ENCODE data around the gene TRAF5.

Gene TRAF5

DNA sequence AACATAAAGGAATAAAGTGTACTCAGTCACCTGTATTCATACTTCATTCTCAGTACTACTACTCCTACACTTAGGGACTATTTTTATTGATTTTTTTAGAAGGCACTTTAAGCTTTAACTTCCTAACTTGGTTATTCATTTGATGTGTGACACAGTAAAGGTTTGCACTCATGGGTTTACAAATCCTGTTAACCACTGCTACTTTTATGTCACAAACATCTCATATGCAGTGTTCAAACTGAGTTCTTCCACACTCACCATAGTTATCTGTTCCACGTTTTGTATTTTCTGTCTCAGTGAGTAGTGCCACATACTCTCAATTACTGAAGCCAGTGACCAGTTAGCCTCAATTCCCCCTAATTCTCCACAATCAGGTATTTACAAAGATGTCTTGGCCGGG lies 34.2 kb upstream of the TRAF5 start:
- no peak for DNase-seq (ENCODE audit: low read depth)
- TF ChIP-seq, protein P1, sequence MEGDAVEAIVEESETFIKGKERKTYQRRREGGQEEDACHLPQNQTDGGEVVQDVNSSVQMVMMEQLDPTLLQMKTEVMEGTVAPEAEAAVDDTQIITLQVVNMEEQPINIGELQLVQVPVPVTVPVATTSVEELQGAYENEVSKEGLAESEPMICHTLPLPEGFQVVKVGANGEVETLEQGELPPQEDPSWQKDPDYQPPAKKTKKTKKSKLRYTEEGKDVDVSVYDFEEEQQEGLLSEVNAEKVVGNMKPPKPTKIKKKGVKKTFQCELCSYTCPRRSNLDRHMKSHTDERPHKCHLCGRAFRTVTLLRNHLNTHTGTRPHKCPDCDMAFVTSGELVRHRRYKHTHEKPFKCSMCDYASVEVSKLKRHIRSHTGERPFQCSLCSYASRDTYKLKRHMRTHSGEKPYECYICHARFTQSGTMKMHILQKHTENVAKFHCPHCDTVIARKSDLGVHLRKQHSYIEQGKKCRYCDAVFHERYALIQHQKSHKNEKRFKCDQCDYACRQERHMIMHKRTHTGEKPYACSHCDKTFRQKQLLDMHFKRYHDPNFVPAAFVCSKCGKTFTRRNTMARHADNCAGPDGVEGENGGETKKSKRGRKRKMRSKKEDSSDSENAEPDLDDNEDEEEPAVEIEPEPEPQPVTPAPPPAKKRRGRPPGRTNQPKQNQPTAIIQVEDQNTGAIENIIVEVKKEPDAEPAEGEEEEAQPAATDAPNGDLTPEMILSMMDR (conservative IDR thresholded peaks at IDR 0.05; ENCODE audit: low read depth, low read length) = no peak

DNA sequence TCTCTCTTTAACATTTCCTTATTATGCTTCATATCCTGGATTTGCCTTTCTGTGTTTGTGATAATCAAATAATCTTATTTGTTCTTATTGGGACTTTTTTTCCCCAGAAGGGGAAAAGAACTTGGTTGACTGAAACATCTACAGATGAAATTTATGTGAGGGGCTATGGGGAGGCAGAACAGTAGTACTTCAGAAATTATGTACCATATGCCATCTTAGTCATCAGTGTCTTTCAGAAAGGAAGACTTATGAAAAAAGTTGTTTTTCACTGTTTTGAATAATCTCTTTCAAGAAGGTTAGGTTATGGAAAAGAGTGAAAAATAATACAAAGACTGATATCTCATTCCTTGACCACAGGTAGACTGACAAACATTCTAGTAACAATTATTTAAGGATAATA lies 30.2 kb upstream of the TRAF5 start:
- no peak for DNase-seq (ENCODE audit: low read depth)
- H3K4me3 ChIP-seq (ENCODE audit: low read length) = no peak overlapping the region
- TF ChIP-seq, protein P1 (conservative IDR thresholded peaks at IDR 0.05; ENCODE audit: low read depth, low read length) = no peak

More for the DNA sequence above, 34.2 kb upstream of the TRAF5 start:
- no peak overlapping the region for H3K4me3 ChIP-seq (ENCODE audit: low read length)

DNA sequence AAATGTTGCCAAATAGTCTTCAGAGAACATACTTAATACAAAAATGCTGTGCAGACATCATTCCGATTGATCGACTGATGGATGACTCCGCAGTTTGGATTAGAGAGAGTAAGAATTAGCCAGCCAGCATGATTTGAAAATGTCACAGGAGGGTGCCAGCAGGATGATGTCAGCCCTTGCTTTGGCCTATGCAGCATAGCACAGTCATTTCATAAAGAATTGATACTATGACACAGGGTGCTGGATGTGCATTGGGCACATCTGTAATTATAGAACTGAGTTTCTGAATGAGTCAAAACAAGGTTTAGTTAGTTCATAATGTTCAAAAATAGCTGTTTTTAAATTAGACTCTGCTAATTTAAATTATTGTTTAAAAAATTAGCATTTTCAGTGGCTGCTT lies 21.6 kb upstream of the TRAF5 start:
- no peak for DNase-seq (ENCODE audit: low read depth)
- no peak overlapping the region for H3K4me3 ChIP-seq (ENCODE audit: low read length)
- TF ChIP-seq, protein P1 (conservative IDR thresholded peaks at IDR 0.05; ENCODE audit: low read depth, low read length) = no peak

DNA sequence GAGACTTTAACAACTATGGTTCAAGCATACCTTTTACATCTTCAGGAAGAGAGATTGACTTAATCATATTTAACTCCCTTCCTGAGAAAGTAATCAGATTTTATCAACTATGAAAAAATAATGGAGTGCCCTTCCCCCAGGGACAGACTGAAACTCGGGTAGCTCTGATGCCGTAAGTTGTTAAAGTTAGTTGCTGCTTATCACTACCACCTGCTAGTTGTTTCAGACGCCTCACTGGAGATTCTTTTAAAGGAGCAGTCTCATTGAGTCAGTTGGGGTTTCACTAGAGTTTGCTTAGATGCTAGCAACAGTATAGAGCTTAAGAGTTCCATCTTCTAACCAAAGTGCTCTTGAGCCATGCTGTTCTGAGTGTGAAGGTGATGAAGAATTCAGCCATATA lies 17.0 kb upstream of the TRAF5 start:
- TF ChIP-seq, protein P1 (conservative IDR thresholded peaks at IDR 0.05; ENCODE audit: low read depth, low read length) = no peak
- H3K4me3 ChIP-seq (ENCODE audit: low read length) = no peak overlapping the region
- no peak for DNase-seq (ENCODE audit: low read depth)

DNA sequence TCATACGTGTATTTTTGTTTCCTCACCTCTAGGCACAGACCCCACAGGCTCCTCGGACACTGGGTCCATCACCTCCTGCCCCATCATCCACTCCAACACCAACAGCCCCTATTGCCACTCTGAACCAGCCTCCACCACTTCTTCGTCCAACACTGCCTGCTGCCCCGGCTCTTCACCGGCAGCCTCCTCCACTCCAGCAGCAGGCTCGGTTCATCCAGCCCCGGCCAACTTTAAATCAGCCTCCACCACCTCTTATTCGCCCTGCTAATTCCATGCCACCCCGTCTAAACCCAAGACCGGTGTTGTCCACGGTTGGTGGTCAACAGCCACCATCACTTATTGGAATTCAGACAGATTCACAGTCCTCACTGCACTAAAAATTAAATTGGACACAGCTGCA lies 13.2 kb upstream of the TRAF5 start:
- DNase-seq (ENCODE audit: low read depth) = no peak
- TF ChIP-seq, protein P1 (conservative IDR thresholded peaks at IDR 0.05; ENCODE audit: low read depth, low read length) = no peak
- no peak overlapping the region for H3K4me3 ChIP-seq (ENCODE audit: low read length)

DNA sequence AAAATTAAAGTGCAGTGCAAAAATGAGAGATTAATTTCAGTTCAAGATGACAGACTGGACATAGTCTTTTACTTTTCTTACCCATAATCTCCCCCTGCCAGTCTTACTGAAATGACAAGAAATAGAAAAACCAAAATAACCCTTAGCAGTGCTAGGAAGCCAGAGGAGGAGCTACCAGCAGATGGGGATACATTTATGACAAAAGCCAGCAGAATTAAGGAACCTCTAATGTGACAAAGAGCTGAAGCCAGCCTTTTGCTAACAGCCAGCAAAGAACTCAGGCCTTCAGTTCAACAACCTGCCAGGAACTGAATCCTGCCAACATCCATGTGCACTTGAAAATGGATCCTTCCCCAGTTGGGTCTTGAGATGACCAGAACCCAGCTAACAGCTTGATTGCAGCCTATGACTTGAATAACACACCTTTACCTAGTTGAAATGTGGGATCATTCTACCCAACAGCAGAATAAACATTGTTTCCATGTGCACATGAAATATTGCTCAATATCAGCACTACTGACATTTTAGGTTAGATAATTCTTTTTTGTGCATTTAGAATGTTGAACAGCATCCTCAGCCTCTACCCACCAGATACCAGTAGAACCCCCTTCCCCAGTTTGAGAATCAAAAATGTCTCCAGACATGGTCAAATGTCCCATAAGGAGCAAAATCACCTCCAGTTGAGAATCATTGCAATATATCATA lies 7.9 kb upstream of the TRAF5 start:
- DNase-seq (ENCODE audit: low read depth) = no peak
- no peak overlapping the region for H3K4me3 ChIP-seq (ENCODE audit: low read length)
- TF ChIP-seq, protein P1 (conservative IDR thresholded peaks at IDR 0.05; ENCODE audit: low read depth, low read length) = no peak

DNA sequence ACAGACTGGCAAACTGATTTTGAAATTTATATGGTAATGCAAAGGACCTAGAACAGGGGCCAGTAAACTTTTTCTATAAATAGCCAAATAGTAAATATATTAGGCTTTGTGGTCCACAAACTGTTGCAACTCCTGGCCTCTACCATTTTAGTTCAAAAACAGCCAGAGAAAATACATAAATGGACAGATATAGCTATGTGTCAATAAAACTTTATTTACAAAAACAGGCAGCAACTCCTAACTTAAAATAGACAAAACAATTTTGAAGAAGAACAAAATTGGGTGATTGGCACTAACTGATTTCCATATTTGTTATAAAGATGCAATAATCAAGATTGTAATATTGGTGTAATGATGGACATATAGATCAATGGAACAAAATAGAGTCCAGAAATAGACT lies 6.7 kb upstream of the TRAF5 start:
- no peak for DNase-seq (ENCODE audit: low read depth)
- H3K4me3 ChIP-seq (ENCODE audit: low read length) = no peak overlapping the region
- TF ChIP-seq, protein P1 (conservative IDR thresholded peaks at IDR 0.05; ENCODE audit: low read depth, low read length) = no peak
